GM12892 (cell line): ENCODE results near the gene SLC35A3.

ENCODE experiments used
- POLR2A ChIP-seq: IDR thresholded peaks from 2 replicates; pipeline ENCODE4 v1.6.1; 2011; ENCODE audit warnings: low read depth, low read length, control low read depth
- POLR2AphosphoS5 ChIP-seq: IDR thresholded peaks from 2 replicates; pipeline ENCODE4 v1.6.1; 2011; ENCODE audit warnings: low read depth, low read length, control low read depth
- TAF1 ChIP-seq: IDR thresholded peaks from 2 replicates; pipeline ENCODE4 v1.6.1; 2011; ENCODE audit warnings: low read depth, mild to moderate bottlenecking, control low read depth, low read length, borderline replicate concordance

DNA sequence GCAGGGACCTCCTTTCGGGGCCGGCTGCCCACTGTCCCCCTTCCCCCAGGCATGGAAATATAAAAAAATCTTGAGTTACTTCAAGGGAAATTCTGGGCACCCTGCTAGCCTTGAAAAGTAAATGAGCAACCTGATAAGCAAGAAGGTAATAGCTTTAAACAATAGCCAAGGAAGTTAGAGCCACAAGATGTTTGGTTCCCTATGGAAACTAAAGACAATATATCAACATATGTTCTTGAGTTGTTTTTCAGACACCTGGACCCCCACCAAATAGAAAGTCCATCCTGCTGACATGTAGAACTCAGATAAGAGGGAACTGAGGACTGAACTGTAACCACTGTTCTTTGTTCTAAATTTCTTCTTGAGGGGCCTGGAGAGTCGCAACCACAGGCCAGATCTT, 19.3 kb upstream of the SLC35A3 start:
- TF ChIP-seq POLR2A (no peak), POLR2AphosphoS5 (no peak), TAF1 (no peak)
